Endothelial cell of umbilical vein (primary cell): ENCODE results near the gene GALT.

Experiments used
- EZH2 ChIP-seq: IDR thresholded peaks from 2 replicates; pipeline ENCODE4 v1.6.1; 2012; ENCODE audit warnings: borderline replicate concordance, low read depth, mild to moderate bottlenecking, moderate library complexity, low read length, inconsistent platforms; ENCODE audit not compliant: severe bottlenecking
- JUN ChIP-seq: IDR thresholded peaks from 2 replicates; pipeline ENCODE4 v1.6.1; 2011; ENCODE audit warnings: borderline replicate concordance, low read depth; ENCODE audit not compliant: insufficient read length, insufficient read depth
- MYC ChIP-seq: IDR thresholded peaks from one replicate; pipeline ENCODE4 v1.6.1; 2011; ENCODE audit warnings: mild to moderate bottlenecking, low read depth, low read length
- POLR2A ChIP-seq: IDR thresholded peaks from 2 replicates; pipeline ENCODE4 v1.6.1; 2012; ENCODE audit warnings: low read depth, mild to moderate bottlenecking, control low read depth, low read length
- POLR2AphosphoS5 ChIP-seq: IDR thresholded peaks from 2 replicates; pipeline ENCODE4 v1.6.1; 2012; ENCODE audit warnings: low read depth, mild to moderate bottlenecking, control low read depth, low read length, moderate library complexity; ENCODE audit not compliant: insufficient read depth
- TF ChIP-seq, protein P1 (sequence below), 2 donors: IDR thresholded peaks; 1 replicate in 1 of 2; 2 replicates in 1 of 2; pipeline ENCODE4 v1.5.1; 2011; ENCODE audit warnings: low read length in 2 of 2, mild to moderate bottlenecking in 2 of 2, moderate library complexity in 2 of 2, control low read depth in 1 of 2, inconsistent platforms in 1 of 2, low read depth in 1 of 2; ENCODE audit not compliant: insufficient read depth in 1 of 2; ENCODE audit errors: extremely low read depth in 1 of 2
- TF ChIP-seq, protein P2 (sequence below): IDR thresholded peaks from 2 replicates; pipeline ENCODE4 v1.6.1; 2011; ENCODE audit not compliant: insufficient read depth, insufficient read length

- TF ChIP-seq POLR2A = no peak
- no peak for TF ChIP-seq EZH2
- no peak for TF ChIP-seq JUN
- TF ChIP-seq, protein P1, sequence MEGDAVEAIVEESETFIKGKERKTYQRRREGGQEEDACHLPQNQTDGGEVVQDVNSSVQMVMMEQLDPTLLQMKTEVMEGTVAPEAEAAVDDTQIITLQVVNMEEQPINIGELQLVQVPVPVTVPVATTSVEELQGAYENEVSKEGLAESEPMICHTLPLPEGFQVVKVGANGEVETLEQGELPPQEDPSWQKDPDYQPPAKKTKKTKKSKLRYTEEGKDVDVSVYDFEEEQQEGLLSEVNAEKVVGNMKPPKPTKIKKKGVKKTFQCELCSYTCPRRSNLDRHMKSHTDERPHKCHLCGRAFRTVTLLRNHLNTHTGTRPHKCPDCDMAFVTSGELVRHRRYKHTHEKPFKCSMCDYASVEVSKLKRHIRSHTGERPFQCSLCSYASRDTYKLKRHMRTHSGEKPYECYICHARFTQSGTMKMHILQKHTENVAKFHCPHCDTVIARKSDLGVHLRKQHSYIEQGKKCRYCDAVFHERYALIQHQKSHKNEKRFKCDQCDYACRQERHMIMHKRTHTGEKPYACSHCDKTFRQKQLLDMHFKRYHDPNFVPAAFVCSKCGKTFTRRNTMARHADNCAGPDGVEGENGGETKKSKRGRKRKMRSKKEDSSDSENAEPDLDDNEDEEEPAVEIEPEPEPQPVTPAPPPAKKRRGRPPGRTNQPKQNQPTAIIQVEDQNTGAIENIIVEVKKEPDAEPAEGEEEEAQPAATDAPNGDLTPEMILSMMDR (IDR thresholded peaks at IDR 0.05; ENCODE audit: extremely low read depth in 1 of 2, insufficient read depth in 1 of 2, low read depth in 1 of 2, low read length in 2 of 2) = no peak
- TF ChIP-seq, protein P2, sequence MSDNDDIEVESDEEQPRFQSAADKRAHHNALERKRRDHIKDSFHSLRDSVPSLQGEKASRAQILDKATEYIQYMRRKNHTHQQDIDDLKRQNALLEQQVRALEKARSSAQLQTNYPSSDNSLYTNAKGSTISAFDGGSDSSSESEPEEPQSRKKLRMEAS = no peak
- TF ChIP-seq MYC = no peak
- TF ChIP-seq POLR2AphosphoS5 = no peak
Observed at GRCh38 chr9:34610434-34611206, 35.9 kb upstream of the GALT start.
